Middle frontal gyrus (tissue), 1 donor: ENCODE results near the gene ZMIZ1.

Experiments
- DNase-seq: peaks from one replicate; pipeline ENCODE4 v3.0.0-alpha.2; 2015; ENCODE audit warnings: low spot score; ENCODE audit errors: extremely low spot score

Gene ZMIZ1

GRCh38 chr10:79081353-79082034 is 12.7 kb downstream of the ZMIZ1 start:
- DNase-seq = no peak

DNA sequence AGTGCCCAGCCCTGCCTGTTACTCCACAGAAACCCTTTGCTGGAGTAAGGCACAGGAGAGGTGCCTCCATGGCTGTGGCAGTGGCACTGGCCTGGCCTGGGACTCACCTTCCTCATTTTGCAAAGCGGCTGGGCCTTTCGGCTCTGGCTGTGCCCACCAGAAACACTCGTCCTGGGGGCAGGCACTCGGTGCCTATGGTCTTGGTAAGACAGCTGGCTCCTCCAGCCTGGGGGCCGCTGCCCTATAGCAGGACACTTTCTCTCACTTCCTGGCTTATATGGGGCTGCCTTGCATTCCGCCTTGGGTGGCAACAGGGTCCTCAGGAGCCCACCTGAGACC is 13.2 kb downstream of the ZMIZ1 start:
- no peak for DNase-seq

DNA sequence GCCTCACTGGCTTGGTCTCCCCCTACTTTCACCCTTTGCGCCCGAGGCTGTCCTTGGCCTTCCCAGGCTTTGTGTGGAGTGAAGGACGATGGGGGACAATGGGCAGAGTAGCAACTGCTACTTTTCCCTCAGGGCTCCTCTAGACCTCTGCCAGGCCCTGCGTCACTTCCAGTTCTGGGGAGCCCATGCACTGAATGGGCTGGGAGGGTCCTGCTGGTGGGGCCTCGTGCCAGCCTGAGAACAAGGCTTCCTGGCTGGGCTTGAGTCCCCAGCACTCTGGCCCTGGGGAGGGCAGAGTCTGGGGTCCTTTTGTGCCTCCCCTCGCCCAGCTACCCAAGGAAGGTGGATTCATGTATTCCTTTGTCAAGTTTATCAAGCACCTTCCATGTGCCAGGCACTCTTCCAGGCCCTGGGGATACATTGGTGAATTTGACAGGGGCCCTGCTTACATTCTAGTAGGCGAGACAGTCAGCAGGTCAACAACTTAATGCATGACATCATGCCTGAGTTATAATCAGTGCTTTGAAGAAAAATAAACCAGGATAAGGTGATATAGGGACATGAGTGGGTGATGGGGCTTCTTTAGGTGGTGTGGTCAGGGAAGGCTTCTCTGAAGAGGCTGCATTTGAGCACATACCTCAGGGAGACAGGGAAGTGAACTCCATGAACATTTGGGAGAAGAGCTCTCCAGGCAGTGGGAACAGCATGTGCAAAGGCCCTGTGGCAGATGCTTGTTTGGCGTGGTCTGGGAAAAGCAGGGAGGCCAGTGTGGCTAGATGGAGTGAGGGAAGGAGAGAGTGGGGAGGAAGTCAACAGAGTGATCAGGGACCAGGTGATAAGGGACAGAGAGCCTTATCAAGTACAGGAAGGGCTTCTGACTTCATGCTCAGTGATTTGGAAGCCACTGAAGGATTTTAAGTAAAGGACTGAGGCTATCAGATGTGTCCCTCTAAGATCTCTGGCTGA is 14.1 kb downstream of the ZMIZ1 start:
- no peak for DNase-seq

DNA sequence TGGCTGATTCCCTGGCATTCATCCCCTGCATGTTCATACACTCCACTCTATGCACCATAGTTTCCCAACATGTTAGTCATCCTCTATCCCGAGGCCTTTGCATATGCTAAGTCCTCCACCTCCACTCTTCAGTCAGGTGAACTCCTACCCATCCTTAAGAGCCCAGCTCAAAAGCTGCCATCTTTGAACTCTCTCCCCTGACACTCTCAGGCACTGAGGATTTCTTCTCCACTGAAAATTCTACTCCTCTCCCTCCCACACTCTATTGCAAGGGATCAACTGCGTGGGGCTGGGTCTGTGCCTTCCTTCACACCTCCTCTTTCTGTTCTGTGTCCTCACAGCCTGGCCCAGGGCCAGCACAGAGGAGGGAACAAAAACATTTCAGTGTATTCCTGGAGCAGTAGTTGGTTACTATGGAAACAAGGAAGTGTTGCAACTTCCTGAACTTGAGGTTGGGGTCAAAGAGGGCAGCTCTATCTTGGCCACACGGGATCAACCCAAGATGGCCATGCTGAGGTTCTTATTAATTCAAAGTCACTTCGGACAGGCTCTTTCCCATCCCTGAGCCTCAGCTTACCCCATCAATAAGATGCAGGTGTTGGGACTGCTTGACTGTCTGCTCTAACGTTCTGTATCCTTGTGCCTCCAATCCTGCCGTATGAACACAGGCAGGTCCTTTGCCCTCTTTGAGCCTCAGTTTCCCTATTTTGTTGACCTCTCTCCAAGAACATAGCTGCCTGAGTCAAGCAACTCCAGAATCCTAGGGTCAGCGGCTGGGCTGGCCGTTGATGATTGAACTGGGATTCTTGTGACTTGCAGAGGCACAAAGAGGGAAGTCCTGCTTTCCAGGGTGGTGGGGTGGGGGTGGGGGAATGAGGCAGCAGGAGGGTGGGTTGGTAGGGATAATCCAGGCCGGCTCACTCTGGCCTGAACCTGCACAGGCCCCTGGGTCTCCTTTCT is 15.5 kb downstream of the ZMIZ1 start:
- no peak for DNase-seq

DNA sequence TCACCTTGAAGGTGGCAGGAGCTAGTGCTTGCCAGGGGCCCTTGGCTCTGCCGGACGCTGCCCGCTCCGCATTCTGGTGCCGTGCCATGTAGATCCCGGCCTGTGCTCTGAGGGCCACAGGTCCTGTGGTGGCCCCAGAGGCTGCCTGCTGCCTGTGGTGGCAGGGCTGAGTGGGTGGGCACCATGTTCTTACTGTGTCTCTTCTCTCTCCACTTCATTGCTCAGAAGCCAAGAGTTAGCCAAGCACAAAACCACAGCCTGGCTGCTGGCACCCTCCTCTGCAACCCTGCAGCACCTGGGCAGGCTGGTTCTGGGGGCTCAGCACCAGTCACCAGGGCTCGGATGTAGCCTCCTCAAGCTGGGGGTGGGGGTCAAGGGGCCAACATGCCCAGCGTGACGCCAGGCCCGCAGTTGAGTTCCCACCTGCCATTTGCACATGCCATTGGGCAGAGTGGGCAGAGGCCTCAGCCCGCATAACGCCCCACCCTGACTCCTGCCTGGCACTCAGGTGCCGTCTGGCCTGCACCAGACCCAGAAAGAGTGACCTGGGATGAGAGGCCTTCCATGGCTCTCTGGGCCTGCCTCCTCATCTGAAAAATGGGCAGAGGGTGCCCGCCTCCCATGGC is 16.3 kb downstream of the ZMIZ1 start:
- no peak for DNase-seq

GRCh38 chr10:79086822-79087221 is 18.1 kb downstream of the ZMIZ1 start:
- no peak for DNase-seq

- DNase-seq = no peak
These were observed 19.0 kb downstream of the ZMIZ1 start for GRCh38 chr10:79087721-79088120.

DNA sequence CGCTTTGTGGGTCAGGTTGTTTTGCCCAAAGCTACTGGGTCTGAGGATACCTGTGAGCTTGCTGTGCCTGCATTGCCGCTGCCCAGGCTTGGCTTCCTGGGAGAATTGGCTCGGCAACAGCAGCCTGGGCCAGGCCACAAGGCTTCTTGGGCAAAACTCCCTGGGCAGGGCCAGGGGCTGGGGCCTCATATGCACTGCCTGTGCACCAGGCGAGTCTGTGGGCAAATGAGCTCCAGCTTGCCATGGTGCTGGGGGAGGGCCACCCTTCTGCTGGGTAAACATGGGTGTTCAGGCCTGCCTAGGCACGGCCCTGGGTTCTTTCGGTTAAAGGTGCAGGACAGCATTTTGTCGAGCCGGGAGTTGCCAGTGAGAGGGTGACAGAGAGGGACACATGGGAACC is 19.4 kb downstream of the ZMIZ1 start:
- no peak for DNase-seq

DNA sequence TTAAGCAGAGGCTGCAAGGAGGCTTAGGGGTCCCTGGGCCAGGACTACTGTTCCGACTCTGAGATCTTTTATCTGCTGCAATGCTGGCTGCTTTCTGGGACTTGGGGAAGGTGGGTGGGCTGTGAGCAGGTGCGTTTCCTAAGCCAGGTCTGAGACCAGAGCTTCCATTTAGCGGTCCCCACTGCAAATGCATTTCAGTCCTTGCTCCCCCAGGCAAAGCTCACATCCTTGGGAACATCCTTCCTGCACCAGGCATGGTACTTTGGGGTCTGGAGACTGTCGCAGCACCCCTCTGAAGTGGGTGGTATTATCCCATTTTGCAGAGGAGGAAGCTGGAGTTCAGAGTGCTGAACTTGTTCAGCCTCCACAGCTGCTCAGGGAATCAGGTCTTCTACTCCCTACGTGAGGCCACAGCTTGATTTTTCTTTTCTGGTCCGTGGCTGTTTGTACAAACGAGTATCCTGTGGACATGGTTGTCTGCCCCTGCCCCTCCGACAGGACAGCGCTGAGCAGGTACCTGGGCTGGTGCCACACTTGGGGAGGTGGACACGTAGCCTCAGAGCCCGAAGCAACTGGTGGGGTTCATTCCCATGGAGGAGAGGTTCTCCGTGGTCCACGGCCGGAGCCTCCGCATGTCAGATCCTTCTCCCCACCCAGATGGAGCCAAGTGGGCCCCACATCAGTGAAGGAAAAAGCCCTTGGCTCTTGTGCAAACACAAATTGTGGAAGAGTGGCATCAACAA is 20.0 kb downstream of the ZMIZ1 start:
- no peak for DNase-seq

DNA sequence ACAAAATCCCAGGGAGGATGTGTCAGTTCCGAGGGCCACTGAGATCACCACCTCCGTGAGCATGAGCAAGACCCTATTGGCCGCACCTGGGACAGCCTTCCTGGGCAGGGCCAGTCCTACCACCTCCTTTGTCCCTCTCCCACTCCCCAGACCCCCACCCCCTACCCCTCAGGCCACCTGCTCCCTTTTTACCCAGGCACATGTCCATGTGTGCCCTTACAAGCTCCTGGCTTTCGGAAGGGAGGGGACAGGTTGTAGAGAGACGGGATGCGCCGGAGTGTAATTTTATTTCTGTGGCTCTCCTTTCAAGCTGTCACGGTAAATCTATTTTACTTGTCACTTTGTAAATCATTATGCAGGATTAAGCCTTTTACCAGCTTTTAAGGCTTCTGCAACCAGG is 20.9 kb downstream of the ZMIZ1 start:
- no peak for DNase-seq

GRCh38 chr10:79090134-79090803 is 21.5 kb downstream of the ZMIZ1 start:
- no peak for DNase-seq

DNA sequence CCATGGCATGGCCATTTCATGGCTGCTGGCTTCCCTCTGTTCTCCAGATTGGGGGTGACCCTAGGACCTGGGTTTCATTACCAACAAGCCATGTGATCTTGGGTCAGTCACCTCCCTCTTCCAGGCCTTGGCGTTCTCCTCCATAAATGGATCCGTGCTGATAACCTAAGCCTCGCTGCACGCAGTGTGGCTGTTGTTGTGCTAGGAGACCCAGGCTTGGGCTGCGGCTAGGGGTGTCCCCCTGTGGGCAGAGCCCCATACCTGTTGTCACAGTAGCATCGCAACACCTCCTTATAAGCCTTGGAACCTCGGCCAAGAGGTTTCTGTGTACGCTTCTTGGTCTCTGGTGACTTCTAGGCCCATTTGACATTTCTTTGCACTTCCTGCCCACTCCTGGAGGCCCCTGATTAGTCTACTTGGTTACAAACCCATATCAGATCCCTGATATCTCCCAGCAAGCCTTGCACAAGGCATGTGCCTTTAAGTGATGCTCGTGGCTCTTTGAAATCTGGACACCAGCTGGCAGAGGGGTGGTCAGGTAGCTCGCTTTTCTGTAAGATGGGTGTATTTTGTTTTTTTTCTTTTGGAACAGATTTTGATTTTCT is 23.6 kb downstream of the ZMIZ1 start:
- no peak for DNase-seq

- DNase-seq = no peak
These were observed 25.1 kb downstream of the ZMIZ1 start for GRCh38 chr10:79093658-79094411.

DNA sequence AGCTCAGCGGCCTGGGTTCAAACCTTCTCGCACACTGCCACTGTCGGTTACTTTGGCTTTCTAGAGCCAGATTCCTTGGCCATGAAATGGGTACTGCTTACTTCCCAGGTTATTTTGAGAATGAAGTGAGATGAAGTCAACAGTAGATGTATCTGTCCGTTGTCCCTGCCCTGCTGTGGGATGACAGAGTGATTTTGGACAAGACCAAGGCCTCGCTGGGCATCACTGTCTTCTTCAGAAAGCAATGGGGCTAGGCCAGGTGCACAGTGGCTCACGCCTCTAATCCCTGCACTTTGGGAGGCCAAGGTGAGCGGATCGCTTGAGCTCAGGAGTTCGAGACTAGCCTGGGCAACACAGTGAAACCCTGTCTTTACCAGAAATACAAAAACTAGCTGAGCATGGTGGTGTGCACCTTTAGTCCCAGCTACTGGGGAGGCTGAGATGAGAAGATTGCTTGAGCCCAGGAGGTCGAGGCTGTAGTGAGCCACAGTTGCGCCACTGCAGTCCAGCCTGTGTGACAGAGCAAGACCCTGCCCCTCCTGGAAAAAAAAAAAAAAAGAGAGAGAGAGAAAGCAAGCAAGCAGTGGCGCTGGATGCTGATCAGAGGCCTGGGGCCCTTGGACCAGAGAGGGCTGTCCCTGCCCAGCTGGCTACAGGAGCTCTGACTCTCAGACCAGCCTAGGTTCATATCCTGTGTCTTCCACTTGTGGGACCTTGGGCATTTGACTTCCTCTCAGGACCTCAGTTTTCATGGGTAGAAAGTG is 25.8 kb downstream of the ZMIZ1 start:
- DNase-seq = no peak

DNA sequence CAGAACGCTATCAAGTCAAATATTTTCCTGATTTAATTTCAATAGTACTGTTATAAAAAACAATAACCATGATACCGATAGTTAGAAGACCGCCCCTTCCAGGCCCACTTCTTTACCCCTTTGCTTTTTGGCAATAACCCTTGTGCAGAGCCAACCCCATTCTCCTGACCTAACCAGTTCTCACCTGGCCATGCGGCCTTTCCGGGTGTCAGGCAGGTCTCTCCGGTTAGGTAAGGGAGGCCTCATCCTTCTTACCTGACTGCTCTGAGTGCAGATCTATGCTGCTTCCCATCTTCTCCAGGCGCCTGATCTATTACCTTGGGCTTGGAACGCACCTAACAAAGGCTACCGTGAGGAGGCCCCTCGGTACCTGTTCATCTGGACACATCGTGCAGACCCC is 26.6 kb downstream of the ZMIZ1 start:
- no peak for DNase-seq

- DNase-seq = no peak
These were observed 27.7 kb downstream of the ZMIZ1 start for GRCh38 chr10:79096514-79096913.

DNA sequence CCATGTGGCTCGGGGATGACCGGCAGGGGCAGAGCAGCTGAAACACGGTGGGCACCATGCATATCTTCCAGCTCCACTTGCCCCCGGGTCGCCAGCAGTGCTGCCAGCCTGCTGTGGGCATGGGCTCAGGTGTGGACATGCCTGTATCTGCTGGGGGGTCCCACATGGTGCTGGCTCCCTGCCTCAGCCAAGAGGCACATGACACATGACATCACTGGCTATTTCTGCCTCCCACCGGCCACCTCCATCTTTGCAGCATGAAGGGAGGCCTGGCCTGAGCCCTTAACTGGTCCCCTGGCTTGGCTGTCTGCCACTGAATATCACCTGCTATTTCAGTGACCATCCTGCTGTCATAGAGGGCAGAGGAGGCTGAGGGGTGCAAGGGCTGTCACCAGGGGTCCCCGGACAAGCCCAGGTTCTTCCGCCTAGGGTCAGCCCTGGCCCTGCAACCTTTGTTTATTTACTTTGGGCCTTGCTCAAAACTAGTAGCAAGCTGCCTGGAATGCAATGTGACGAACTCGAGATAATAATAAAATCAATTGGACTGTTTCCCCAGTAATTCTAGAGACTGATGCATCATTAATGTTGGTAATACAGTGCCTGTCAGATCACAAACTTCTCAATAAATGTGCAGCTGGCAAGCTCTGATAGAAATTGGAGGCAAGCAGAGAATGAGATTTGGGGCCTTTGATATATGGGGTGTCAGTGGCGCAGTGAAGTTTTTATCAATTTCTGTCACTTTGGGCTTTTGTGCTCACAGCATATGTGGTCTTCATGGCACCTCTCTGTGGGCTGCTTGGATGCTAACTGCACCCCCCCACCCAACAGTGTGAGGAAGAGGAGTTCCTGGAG is 28.5 kb downstream of the ZMIZ1 start:
- DNase-seq = no peak
